CD4-positive, alpha-beta T cell (primary cell): ENCODE results near the gene AKNA. TPM values are rescaled to one million over a fixed set of nuclear protein-coding genes. Genes with fewer than 3 reads are reported as not detected.

ENCODE experiments used
- ATAC-seq: fragments of 200-7000 bp; cut with Tn5 transposase; one replicate; pipeline ENCODE4 v1.10.0; 2022; ENCODE audit warnings: mild to moderate bottlenecking; ENCODE audit not compliant: poor library complexity
- CTCF ChIA-PET: fragments of 350-600 bp; sonication (Branson Sonifier 250); formaldehyde crosslinking; loops from one replicate; lab custom pipeline; 2021; ENCODE audit warnings: antibody characterized with exemption, inconsistent platforms; lab: Charles Lee
- POLR2A ChIA-PET: fragments of 350-600 bp; sonication (Branson Sonifier 250); formaldehyde crosslinking; loops from one replicate; lab custom pipeline; 2021; ENCODE audit warnings: antibody characterized with exemption, inconsistent platforms; lab: Charles Lee
- DNase-seq, 14 experiments: peaks; one replicate each; pipeline ENCODE4 v3.0.0-alpha.2; 2013 to 2020; ENCODE audit warnings: mixed read lengths in 2 of 14
- H3K27ac ChIP-seq, 2 donors: one replicate each; pipeline versions ENCODE4 v1.5.1 to v1.7.0; 2013; ENCODE audit warnings: low read length in 2 of 2, low read depth in 1 of 2, mild to moderate bottlenecking in 1 of 2
- H3K27me3 ChIP-seq, 2 experiments: 1 replicate in 1 of 2; 2 replicates in 1 of 2; pipeline versions ENCODE4 v1.6.1 to v1.7.0; 2013; ENCODE audit warnings: low read length in 2 of 2, control low read depth in 1 of 2, mild to moderate bottlenecking in 1 of 2, moderate library complexity in 1 of 2; ENCODE audit not compliant: insufficient read depth in 2 of 2, control insufficient read depth in 1 of 2
- H3K36me3 ChIP-seq: one replicate; pipeline ENCODE4 v1.6.1; 2013; ENCODE audit warnings: low read length, control low read depth; ENCODE audit not compliant: insufficient read depth
- H3K4me1 ChIP-seq: one replicate; pipeline ENCODE4 v1.6.1; 2013; ENCODE audit warnings: low read length, control low read depth; ENCODE audit not compliant: insufficient read depth
- H3K4me3 ChIP-seq: one replicate; pipeline ENCODE4 v1.5.1; 2013; ENCODE audit warnings: mild to moderate bottlenecking, low read length, moderate library complexity
- H3K9me3 ChIP-seq, 2 experiments: 1 replicate in 1 of 2; 2 replicates in 1 of 2; pipeline versions ENCODE4 v1.6.1 to v1.7.0; 2013; ENCODE audit warnings: low read length in 2 of 2, mild to moderate bottlenecking in 2 of 2, control low read depth in 1 of 2, moderate library complexity in 1 of 2; ENCODE audit not compliant: control insufficient read depth in 1 of 2, insufficient read depth in 1 of 2
- H3K27ac Mint-ChIP-seq: one replicate; pipeline ENCODE4 v1.8.0; 2020; ENCODE audit warnings: mixed read lengths
- H3K27me3 Mint-ChIP-seq: one replicate; pipeline ENCODE4 v1.8.0; 2021; ENCODE audit warnings: mixed read lengths
- H3K36me3 Mint-ChIP-seq: one replicate; pipeline ENCODE4 v1.8.0; 2021; ENCODE audit warnings: low read depth, mixed read lengths
- H3K4me1 Mint-ChIP-seq: one replicate; pipeline ENCODE4 v1.8.0; 2021; ENCODE audit warnings: low read depth, mixed read lengths
- H3K4me3 Mint-ChIP-seq: one replicate; pipeline ENCODE4 v1.8.0; 2020; ENCODE audit warnings: mild to moderate bottlenecking, mixed read lengths
- H3K9me3 Mint-ChIP-seq: one replicate; pipeline ENCODE4 v1.8.0; 2020; ENCODE audit warnings: mixed read lengths
- CTCF ChIP-seq: fragments of 200-600 bp; IDR thresholded peaks from one replicate; pipeline ENCODE4 v1.8.0; 2022; ENCODE audit warnings: antibody characterized with exemption, mild to moderate bottlenecking
- intact Hi-C, 2 experiments: fragments of 100-400 bp; cut with DNase I in 1 of 2; cut with micrococcal nuclease in 1 of 2; formaldehyde crosslinking; loops; one replicate each; pipeline versions ENCODE4 v1.15.1 to v1.9.0; 2023 to 2025; cut with DNase I, micrococcal nuclease
- total RNA-seq, 174 experiments: library from RNA in 2 of 174; stranded (reverse) in 2 of 174; gene quantifications; one replicate each; pipeline ENCODE4 v1.2.3 and lab custom pipeline; 2021 to 2026

The AKNA gene
- total RNA-seq, 2 experiments from 2014 or later = 247 to 258 TPM

GRCh38 chr9:114397848-114398605 is 10.2 kb upstream of the AKNA start:
- no peak for TF ChIP-seq CTCF
- DNase-seq = peak; percentile 90 to 98 (median 96)
- Histone ChIP-seq H3K4me3 (peak overlapping the region; percentile 99), H3K27ac (peak overlapping the region; percentile 93 to 94), H3K9me3 (no peaks in the 10 kb centered on the region), H3K36me3 (peaks cover 13% of the 10 kb centered on the region), H3K4me1 (peaks cover 53% of the 10 kb centered on the region), H3K27me3 (no peaks in the 10 kb centered on the region)
- H3K4me3 Mint-ChIP-seq = peak overlapping the region; percentile 97
- ChIA-PET POLR2A (interaction anchor here (0.5 to 6.9 kb wide), 9 partner anchors 13 to 529 kb away, joined by 3 to 135 read pairs (median 4); partner anchors contain the start of genes AKNA and ATP6V1G1), CTCF (interaction anchor here (0.7 to 6.5 kb wide), 6 partner anchors 12 to 255 kb away, joined by 3 to 56 read pairs (median 4); partner anchors contain the start of gene AKNA)
- H3K27ac Mint-ChIP-seq = peak overlapping the region; percentile 98
- peaks cover 20% of the 10 kb centered on the region for H3K36me3 Mint-ChIP-seq
- no peaks in the 10 kb centered on the region for H3K27me3 Mint-ChIP-seq
- H3K4me1 Mint-ChIP-seq = peaks cover 45% of the 10 kb centered on the region
- intact Hi-C loops = loop anchor here (1.0 to 10.0 kb wide), 8 partner anchors 10 to 1123 kb away; partner anchors contain the start of genes CDC26 (in 1 of the 2), PRPF4 (in 1 of the 2) and WHRN (in 1 of the 2)
- H3K9me3 Mint-ChIP-seq = no peaks in the 10 kb centered on the region
- peak; percentile 84 for ATAC-seq

- CTCF ChIA-PET = interaction anchor here (1.2 to 6.5 kb wide), 5 partner anchors 12 to 256 kb away, joined by 3 to 56 read pairs (median 5); partner anchors contain the start of gene AKNA
- Histone ChIP-seq H3K36me3 (peaks cover 13% of the 10 kb centered on the region), H3K9me3 (no peaks in the 10 kb centered on the region), H3K27ac (peak overlapping the region; percentile 93 to 94), H3K4me1 (peaks cover 60% of the 10 kb centered on the region), H3K4me3 (peak overlapping the region; percentile 99), H3K27me3 (no peaks in the 10 kb centered on the region)
- POLR2A ChIA-PET = interaction anchor here (0.5 to 6.9 kb wide), 9 partner anchors 12 to 530 kb away, joined by 3 to 135 read pairs (median 4); partner anchors contain the start of genes AKNA and ATP6V1G1
- Mint-ChIP-seq H3K27ac (peak overlapping the region; percentile 98), H3K4me3 (peak overlapping the region; percentile 97), H3K36me3 (peaks cover 26% of the 10 kb centered on the region), H3K27me3 (no peaks in the 10 kb centered on the region), H3K9me3 (no peaks in the 10 kb centered on the region), H3K4me1 (peaks cover 52% of the 10 kb centered on the region)
- DNase-seq (no peak), ATAC-seq (peak; percentile 2)
- no peak for TF ChIP-seq CTCF
- intact Hi-C loops = loop anchor here (1.0 to 10.0 kb wide), 6 partner anchors 9 to 1123 kb away; partner anchors contain the start of genes CDC26 (in 1 of the 2) and PRPF4 (in 1 of the 2)
Measured at GRCh38 chr9:114397219-114397847, 9.6 kb upstream of the AKNA start.

- no peaks in the 10 kb centered on the region for H3K9me3 Mint-ChIP-seq
- intact Hi-C loops = loop anchor here (1.0 to 10.0 kb wide), 6 partner anchors 8 to 1122 kb away; partner anchors contain the start of genes CDC26 (in 1 of the 2) and PRPF4 (in 1 of the 2)
- no peak for DNase-seq
- peaks cover 26% of the 10 kb centered on the region for H3K36me3 Mint-ChIP-seq
- no peak for TF ChIP-seq CTCF
- Histone ChIP-seq H3K27ac (peak overlapping the region; percentile 93 to 94), H3K4me1 (peaks cover 67% of the 10 kb centered on the region), H3K27me3 (no peaks in the 10 kb centered on the region), H3K9me3 (no peaks in the 10 kb centered on the region), H3K36me3 (peaks cover 15% of the 10 kb centered on the region), H3K4me3 (peak overlapping the region; percentile 99)
- peaks cover 57% of the 10 kb centered on the region for H3K4me1 Mint-ChIP-seq
- H3K27me3 Mint-ChIP-seq = no peaks in the 10 kb centered on the region
- peak overlapping the region; percentile 98 for H3K27ac Mint-ChIP-seq
- ChIA-PET CTCF (interaction anchor here (1.2 to 6.5 kb wide), 6 partner anchors 9 to 257 kb away, joined by 3 to 56 read pairs (median 5); partner anchors contain the start of gene AKNA), POLR2A (interaction anchor here (1.2 to 6.9 kb wide), 4 partner anchors 11 to 35 kb away, joined by 3 to 135 read pairs (median 24); partner anchors contain the start of gene AKNA)
- ATAC-seq = no peak
- peak overlapping the region; percentile 97 for H3K4me3 Mint-ChIP-seq
Measured at GRCh38 chr9:114396558-114397218, 8.9 kb upstream of the AKNA start.
